ENCODE data around the gene DAB2IP.

Gene DAB2IP

GRCh38 chr9:121756474-121757280 lies 105.2 kb downstream of the DAB2IP start:
- peaks cover 0 to 12% of the 10 kb centered on the region in 2 donors for H3K4me1 ChIP-seq (ENCODE audit: control insufficient read depth in 1 of 2, insufficient read depth in 2 of 2, low read length in 2 of 2)
- H3K27me3 ChIP-seq (ENCODE audit: control insufficient read depth in 1 of 2, insufficient read depth in 2 of 2, low read length in 2 of 2): no peaks in the 10 kb centered on the region
- no peak overlapping the region for H3K9ac ChIP-seq (ENCODE audit: low read depth in 1 of 2, low read length in 2 of 2)
- H3K36me3 ChIP-seq (ENCODE audit: control insufficient read depth in 1 of 2, insufficient read depth in 2 of 2, low read length in 2 of 2): peaks cover 16 to 73% of the 10 kb centered on the region in 2 donors
- no peak overlapping the region for H3K4me3 ChIP-seq (ENCODE audit: low read depth in 1 of 2, low read length in 2 of 2)
- H3K9me3 ChIP-seq (ENCODE audit: control insufficient read depth in 1 of 2, low read length in 2 of 2): no peaks in the 10 kb centered on the region
- no peak overlapping the region for H3K27ac ChIP-seq (ENCODE audit: low read depth, low read length)

GRCh38 chr9:121757281-121757585 lies 105.8 kb downstream of the DAB2IP start:
- Histone ChIP-seq H3K9me3 (ENCODE audit: control insufficient read depth in 1 of 2, low read length in 2 of 2) (no peaks in the 10 kb centered on the region), H3K9ac (ENCODE audit: low read depth in 1 of 2, low read length in 2 of 2) (no peak overlapping the region), H3K27me3 (ENCODE audit: control insufficient read depth in 1 of 2, insufficient read depth in 2 of 2, low read length in 2 of 2) (no peaks in the 10 kb centered on the region), H3K4me3 (ENCODE audit: low read depth in 1 of 2, low read length in 2 of 2) (no peak overlapping the region), H3K4me1 (ENCODE audit: control insufficient read depth in 1 of 2, insufficient read depth in 2 of 2, low read length in 2 of 2) (peaks cover 0 to 6% of the 10 kb centered on the region in 2 donors), H3K27ac (ENCODE audit: low read depth, low read length) (no peak overlapping the region), H3K36me3 (ENCODE audit: control insufficient read depth in 1 of 2, insufficient read depth in 2 of 2, low read length in 2 of 2) (peaks cover 16 to 74% of the 10 kb centered on the region in 2 donors)

- Histone ChIP-seq H3K9me3 (ENCODE audit: control insufficient read depth in 1 of 2, low read length in 2 of 2) (no peaks in the 10 kb centered on the region), H3K9ac (ENCODE audit: low read depth in 1 of 2, low read length in 2 of 2) (no peak overlapping the region), H3K27me3 (ENCODE audit: control insufficient read depth in 1 of 2, insufficient read depth in 2 of 2, low read length in 2 of 2) (no peaks in the 10 kb centered on the region), H3K27ac (ENCODE audit: low read depth, low read length) (no peak overlapping the region), H3K36me3 (ENCODE audit: control insufficient read depth in 1 of 2, insufficient read depth in 2 of 2, low read length in 2 of 2) (peaks cover 24 to 78% of the 10 kb centered on the region in 2 donors), H3K4me1 (ENCODE audit: control insufficient read depth in 1 of 2, insufficient read depth in 2 of 2, low read length in 2 of 2) (peaks cover 0 to 3% of the 10 kb centered on the region in 2 donors), H3K4me3 (ENCODE audit: low read depth in 1 of 2, low read length in 2 of 2) (no peak overlapping the region)
Measured at GRCh38 chr9:121758693-121759092, 107.3 kb downstream of the DAB2IP start.

GRCh38 chr9:121759996-121760395 lies 108.6 kb downstream of the DAB2IP start:
- Histone ChIP-seq H3K27me3 (ENCODE audit: control insufficient read depth in 1 of 2, insufficient read depth in 2 of 2, low read length in 2 of 2) (no peaks in the 10 kb centered on the region), H3K9me3 (ENCODE audit: control insufficient read depth in 1 of 2, low read length in 2 of 2) (no peaks in the 10 kb centered on the region), H3K27ac (ENCODE audit: low read depth, low read length) (no peak overlapping the region), H3K9ac (ENCODE audit: low read depth in 1 of 2, low read length in 2 of 2) (no peak overlapping the region), H3K4me3 (ENCODE audit: low read depth in 1 of 2, low read length in 2 of 2) (no peak overlapping the region), H3K36me3 (ENCODE audit: control insufficient read depth in 1 of 2, insufficient read depth in 2 of 2, low read length in 2 of 2) (peaks cover 30 to 87% of the 10 kb centered on the region in 2 donors), H3K4me1 (ENCODE audit: control insufficient read depth in 1 of 2, insufficient read depth in 2 of 2, low read length in 2 of 2) (peaks cover 6% of the 10 kb centered on the region in 2 donors)

GRCh38 chr9:121760571-121760970 lies 109.1 kb downstream of the DAB2IP start:
- H3K4me3 ChIP-seq (ENCODE audit: low read depth in 1 of 2, low read length in 2 of 2): no peak overlapping the region
- H3K9ac ChIP-seq (ENCODE audit: low read depth in 1 of 2, low read length in 2 of 2): no peak overlapping the region
- H3K27me3 ChIP-seq (ENCODE audit: control insufficient read depth in 1 of 2, insufficient read depth in 2 of 2, low read length in 2 of 2): no peaks in the 10 kb centered on the region
- H3K4me1 ChIP-seq (ENCODE audit: control insufficient read depth in 1 of 2, insufficient read depth in 2 of 2, low read length in 2 of 2): peaks cover 6 to 10% of the 10 kb centered on the region in 2 donors
- peaks cover 30 to 93% of the 10 kb centered on the region in 2 donors for H3K36me3 ChIP-seq (ENCODE audit: control insufficient read depth in 1 of 2, insufficient read depth in 2 of 2, low read length in 2 of 2)
- no peaks in the 10 kb centered on the region for H3K9me3 ChIP-seq (ENCODE audit: control insufficient read depth in 1 of 2, low read length in 2 of 2)
- H3K27ac ChIP-seq (ENCODE audit: low read depth, low read length): no peak overlapping the region

GRCh38 chr9:121763131-121763530 lies 111.7 kb downstream of the DAB2IP start:
- H3K27me3 ChIP-seq (ENCODE audit: control insufficient read depth in 1 of 2, insufficient read depth in 2 of 2, low read length in 2 of 2): no peaks in the 10 kb centered on the region
- H3K9ac ChIP-seq (ENCODE audit: low read depth in 1 of 2, low read length in 2 of 2): no peak overlapping the region
- H3K36me3 ChIP-seq (ENCODE audit: control insufficient read depth in 1 of 2, insufficient read depth in 2 of 2, low read length in 2 of 2): peaks cover 41 to 94% of the 10 kb centered on the region in 2 donors
- peaks cover 6 to 10% of the 10 kb centered on the region in 2 donors for H3K4me1 ChIP-seq (ENCODE audit: control insufficient read depth in 1 of 2, insufficient read depth in 2 of 2, low read length in 2 of 2)
- no peak overlapping the region for H3K4me3 ChIP-seq (ENCODE audit: low read depth in 1 of 2, low read length in 2 of 2)
- no peaks in the 10 kb centered on the region for H3K9me3 ChIP-seq (ENCODE audit: control insufficient read depth in 1 of 2, low read length in 2 of 2)
- H3K27ac ChIP-seq (ENCODE audit: low read depth, low read length): no peak overlapping the region

GRCh38 chr9:121763561-121764370 lies 112.3 kb downstream of the DAB2IP start:
- H3K4me1 ChIP-seq (ENCODE audit: control insufficient read depth in 1 of 2, insufficient read depth in 2 of 2, low read length in 2 of 2): peaks cover 6 to 10% of the 10 kb centered on the region in 2 donors
- no peaks in the 10 kb centered on the region for H3K27me3 ChIP-seq (ENCODE audit: control insufficient read depth in 1 of 2, insufficient read depth in 2 of 2, low read length in 2 of 2)
- H3K4me3 ChIP-seq (ENCODE audit: low read depth in 1 of 2, low read length in 2 of 2): no peak overlapping the region
- no peak overlapping the region for H3K27ac ChIP-seq (ENCODE audit: low read depth, low read length)
- peaks cover 45 to 94% of the 10 kb centered on the region in 2 donors for H3K36me3 ChIP-seq (ENCODE audit: control insufficient read depth in 1 of 2, insufficient read depth in 2 of 2, low read length in 2 of 2)
- H3K9ac ChIP-seq (ENCODE audit: low read depth in 1 of 2, low read length in 2 of 2): no peak overlapping the region
- no peaks in the 10 kb centered on the region for H3K9me3 ChIP-seq (ENCODE audit: control insufficient read depth in 1 of 2, low read length in 2 of 2)

- no peak overlapping the region for H3K27ac ChIP-seq (ENCODE audit: low read depth, low read length)
- H3K9ac ChIP-seq (ENCODE audit: low read depth in 1 of 2, low read length in 2 of 2): no peak overlapping the region
- H3K36me3 ChIP-seq (ENCODE audit: control insufficient read depth in 1 of 2, insufficient read depth in 2 of 2, low read length in 2 of 2): peaks cover 47 to 94% of the 10 kb centered on the region in 2 donors
- H3K9me3 ChIP-seq (ENCODE audit: control insufficient read depth in 1 of 2, low read length in 2 of 2): no peaks in the 10 kb centered on the region
- no peaks in the 10 kb centered on the region for H3K27me3 ChIP-seq (ENCODE audit: control insufficient read depth in 1 of 2, insufficient read depth in 2 of 2, low read length in 2 of 2)
- peaks cover 6 to 10% of the 10 kb centered on the region in 2 donors for H3K4me1 ChIP-seq (ENCODE audit: control insufficient read depth in 1 of 2, insufficient read depth in 2 of 2, low read length in 2 of 2)
- H3K4me3 ChIP-seq (ENCODE audit: low read depth in 1 of 2, low read length in 2 of 2): no peak overlapping the region
Measured at GRCh38 chr9:121764371-121764730, 112.9 kb downstream of the DAB2IP start.

GRCh38 chr9:121765021-121765950 lies 113.9 kb downstream of the DAB2IP start:
- Histone ChIP-seq H3K4me1 (ENCODE audit: control insufficient read depth in 1 of 2, insufficient read depth in 2 of 2, low read length in 2 of 2) (peaks cover 6 to 10% of the 10 kb centered on the region in 2 donors), H3K9me3 (ENCODE audit: control insufficient read depth in 1 of 2, low read length in 2 of 2) (no peaks in the 10 kb centered on the region), H3K9ac (ENCODE audit: low read depth in 1 of 2, low read length in 2 of 2) (no peak overlapping the region), H3K36me3 (ENCODE audit: control insufficient read depth in 1 of 2, insufficient read depth in 2 of 2, low read length in 2 of 2) (peaks cover 54 to 94% of the 10 kb centered on the region in 2 donors), H3K27ac (ENCODE audit: low read depth, low read length) (peak overlapping the region; percentile 11), H3K27me3 (ENCODE audit: control insufficient read depth in 1 of 2, insufficient read depth in 2 of 2, low read length in 2 of 2) (no peaks in the 10 kb centered on the region), H3K4me3 (ENCODE audit: low read depth in 1 of 2, low read length in 2 of 2) (no peak overlapping the region)

All from duodenal mucosa (tissue), 2 donors.